Neural progenitor cell (in vitro differentiated cells): ENCODE data around the gene STX8. TPM values are rescaled to one million over a fixed set of nuclear protein-coding genes. Genes with fewer than 3 reads are reported as not detected.

Experiments
- DNase-seq: peaks from one replicate; pipeline ENCODE4 v3.0.0-alpha.2; 2016; ENCODE audit warnings: low spot score
- H2AFZ ChIP-seq: fragments of 200-600 bp; sonication (generic); replicated peaks from 2 replicates; pipeline ENCODE4 v1.6.1; 2016; ENCODE audit warnings: antibody characterized with exemption
- H3F3A ChIP-seq: fragments of 200-600 bp; sonication (generic); 2 replicates; pipeline ENCODE4 v1.6.1; 2016; ENCODE audit warnings: antibody characterized with exemption, low read depth
- H3K27ac ChIP-seq: fragments of 200-600 bp; sonication (generic); 2 replicates; pipeline ENCODE4 v1.5.1; 2016; ENCODE audit warnings: mild to moderate bottlenecking
- H3K27me3 ChIP-seq: fragments of 200-600 bp; sonication (generic); 2 replicates; pipeline ENCODE4 v1.6.1; 2016; ENCODE audit warnings: mild to moderate bottlenecking, moderate library complexity
- H3K36me3 ChIP-seq: fragments of 200-600 bp; sonication (generic); 2 replicates; pipeline ENCODE4 v1.5.1; 2016
- H3K4me1 ChIP-seq: fragments of 200-600 bp; sonication (generic); 2 replicates; pipeline ENCODE4 v1.6.1; 2016; ENCODE audit warnings: mixed run types
- H3K4me2 ChIP-seq: fragments of 200-600 bp; sonication (generic); 2 replicates; pipeline ENCODE4 v1.6.1; 2016
- H3K4me3 ChIP-seq: fragments of 200-600 bp; sonication (generic); 2 replicates; pipeline ENCODE4 v1.5.1; 2016
- H3K79me2 ChIP-seq: fragments of 200-600 bp; sonication (generic); 2 replicates; pipeline ENCODE4 v1.6.1; 2016; ENCODE audit warnings: low read depth
- H3K9ac ChIP-seq: fragments of 200-600 bp; sonication (generic); 2 replicates; pipeline ENCODE4 v1.6.1; 2016
- H3K9me3 ChIP-seq: fragments of 200-600 bp; sonication (generic); 2 replicates; pipeline ENCODE4 v1.5.1; 2016; ENCODE audit warnings: low read depth
- H4K20me1 ChIP-seq: fragments of 200-600 bp; sonication (generic); 2 replicates; pipeline ENCODE4 v1.6.1; 2016; ENCODE audit warnings: low read depth
- H3K27ac Mint-ChIP-seq: 3 replicates; pipeline ENCODE4 v1.8.0; 2021; ENCODE audit warnings: mixed read lengths
- H3K27me3 Mint-ChIP-seq: 2 replicates; pipeline ENCODE4 v1.8.0; 2022; ENCODE audit warnings: low read depth, mild to moderate bottlenecking, inconsistent platforms, moderate library complexity, mixed read lengths; ENCODE audit not compliant: insufficient read depth
- H3K36me3 Mint-ChIP-seq: 3 replicates; pipeline ENCODE4 v1.8.0; 2021; ENCODE audit warnings: mixed read lengths
- H3K4me1 Mint-ChIP-seq: 3 replicates; pipeline ENCODE4 v1.8.0; 2021; ENCODE audit warnings: mixed read lengths
- H3K4me3 Mint-ChIP-seq: 3 replicates; pipeline ENCODE4 v1.8.0; 2021; ENCODE audit warnings: mild to moderate bottlenecking, moderate library complexity, mixed read lengths
- H3K9me3 Mint-ChIP-seq: 3 replicates; pipeline ENCODE4 v1.8.0; 2020; ENCODE audit warnings: mixed read lengths
- EZH2 ChIP-seq: fragments of 200-600 bp; sonication (generic); IDR thresholded peaks from 2 replicates; pipeline ENCODE4 v1.6.1; 2017; ENCODE audit warnings: antibody characterized with exemption, mild to moderate bottlenecking, moderate library complexity
- EZH2phosphoT487 ChIP-seq: fragments of 200-600 bp; sonication (generic); IDR thresholded peaks from 2 replicates; pipeline ENCODE4 v1.6.1; 2017; ENCODE audit warnings: antibody characterized with exemption
- total RNA-seq: library from RNA; depleted of rRNA; stranded (reverse); fragments of >200 nt; gene quantifications from 2 replicates; pipeline ENCODE4 v1.2.3, GENCODE V29; 2015; ENCODE audit warnings: low replicate concordance
- TF ChIP-seq, protein P1 (sequence below): fragments of 200-600 bp; sonication (generic); IDR thresholded peaks from 2 replicates; pipeline ENCODE4 v1.5.1; 2017; ENCODE audit warnings: antibody characterized with exemption, mild to moderate bottlenecking

The STX8 gene
- total RNA-seq, 1 donor from 2014 or later, result 79.7 TPM

GRCh38 chr17:9553596-9553995, 22.0 kb downstream of the STX8 start:
- DNase-seq, result no peak
- TF ChIP-seq, protein P1, sequence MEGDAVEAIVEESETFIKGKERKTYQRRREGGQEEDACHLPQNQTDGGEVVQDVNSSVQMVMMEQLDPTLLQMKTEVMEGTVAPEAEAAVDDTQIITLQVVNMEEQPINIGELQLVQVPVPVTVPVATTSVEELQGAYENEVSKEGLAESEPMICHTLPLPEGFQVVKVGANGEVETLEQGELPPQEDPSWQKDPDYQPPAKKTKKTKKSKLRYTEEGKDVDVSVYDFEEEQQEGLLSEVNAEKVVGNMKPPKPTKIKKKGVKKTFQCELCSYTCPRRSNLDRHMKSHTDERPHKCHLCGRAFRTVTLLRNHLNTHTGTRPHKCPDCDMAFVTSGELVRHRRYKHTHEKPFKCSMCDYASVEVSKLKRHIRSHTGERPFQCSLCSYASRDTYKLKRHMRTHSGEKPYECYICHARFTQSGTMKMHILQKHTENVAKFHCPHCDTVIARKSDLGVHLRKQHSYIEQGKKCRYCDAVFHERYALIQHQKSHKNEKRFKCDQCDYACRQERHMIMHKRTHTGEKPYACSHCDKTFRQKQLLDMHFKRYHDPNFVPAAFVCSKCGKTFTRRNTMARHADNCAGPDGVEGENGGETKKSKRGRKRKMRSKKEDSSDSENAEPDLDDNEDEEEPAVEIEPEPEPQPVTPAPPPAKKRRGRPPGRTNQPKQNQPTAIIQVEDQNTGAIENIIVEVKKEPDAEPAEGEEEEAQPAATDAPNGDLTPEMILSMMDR, result no peak
- no peak for TF ChIP-seq EZH2
- TF ChIP-seq EZH2phosphoT487, result no peak
- H3K27me3 ChIP-seq, result no peaks in the 10 kb centered on the region
- Mint-ChIP-seq H3K4me3 (no peak overlapping the region), H3K4me1 (no peaks in the 10 kb centered on the region), H3K27ac (no peak overlapping the region), H3K9me3 (no peaks in the 10 kb centered on the region), H3K27me3 (no peaks in the 10 kb centered on the region), H3K36me3 (no peaks in the 10 kb centered on the region)
- H3K4me3 ChIP-seq, result no peak overlapping the region
- H3K4me2 ChIP-seq, result no peak overlapping the region
- H3K9ac ChIP-seq, result no peak overlapping the region
- no peaks in the 10 kb centered on the region for H3F3A ChIP-seq
- H3K9me3 ChIP-seq, result no peaks in the 10 kb centered on the region
- H3K36me3 ChIP-seq, result no peaks in the 10 kb centered on the region
- H3K27ac ChIP-seq, result no peak overlapping the region
- H3K4me1 ChIP-seq, result no peaks in the 10 kb centered on the region
- no peak overlapping the region for H2AFZ ChIP-seq
- no peaks in the 10 kb centered on the region for H3K79me2 ChIP-seq
- no peaks in the 10 kb centered on the region for H4K20me1 ChIP-seq

- no peaks in the 10 kb centered on the region for H3K36me3 Mint-ChIP-seq
- Histone ChIP-seq H3K4me1 (no peaks in the 10 kb centered on the region), H3K27ac (no peak overlapping the region), H3K27me3 (no peaks in the 10 kb centered on the region), H4K20me1 (no peaks in the 10 kb centered on the region), H3K9me3 (no peaks in the 10 kb centered on the region), H3K79me2 (no peaks in the 10 kb centered on the region), H2AFZ (no peak overlapping the region), H3K4me3 (no peak overlapping the region), H3K9ac (no peak overlapping the region), H3K4me2 (no peak overlapping the region), H3K36me3 (no peaks in the 10 kb centered on the region), H3F3A (no peaks in the 10 kb centered on the region)
- no peaks in the 10 kb centered on the region for H3K9me3 Mint-ChIP-seq
- no peaks in the 10 kb centered on the region for H3K27me3 Mint-ChIP-seq
- no peak overlapping the region for H3K4me3 Mint-ChIP-seq
- no peaks in the 10 kb centered on the region for H3K4me1 Mint-ChIP-seq
- no peak for TF ChIP-seq EZH2
- no peak for TF ChIP-seq EZH2phosphoT487
- TF ChIP-seq, protein P1, result no peak
- DNase-seq, result no peak
- H3K27ac Mint-ChIP-seq, result no peak overlapping the region
Measured at GRCh38 chr17:9553181-9553580, 22.4 kb downstream of the STX8 start.

DNA sequence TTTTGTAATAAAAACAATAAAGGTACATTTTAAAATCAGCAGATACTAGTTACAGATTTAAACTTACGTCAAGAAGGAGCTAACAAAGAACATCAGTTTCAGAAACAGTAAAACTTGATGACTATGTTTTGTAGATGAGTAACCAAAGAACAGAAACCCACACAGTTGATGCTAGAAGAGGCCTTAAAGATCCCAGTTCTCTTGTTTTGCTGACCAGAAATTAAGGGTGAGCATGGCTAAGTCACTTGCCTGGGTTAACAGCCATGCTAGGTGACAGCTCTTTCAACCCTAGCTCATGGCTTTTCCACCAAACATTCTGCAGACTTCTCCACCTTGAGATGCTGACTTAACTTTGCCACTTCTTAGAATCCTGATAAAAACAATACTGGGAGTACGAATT, 26.4 kb downstream of the STX8 start:
- Histone ChIP-seq H3K4me3 (no peak overlapping the region), H3K27ac (no peak overlapping the region), H3K27me3 (no peaks in the 10 kb centered on the region), H3K79me2 (no peaks in the 10 kb centered on the region), H3K36me3 (no peaks in the 10 kb centered on the region), H2AFZ (no peak overlapping the region), H3K4me1 (no peaks in the 10 kb centered on the region), H3K9ac (no peak overlapping the region), H3K4me2 (no peak overlapping the region), H4K20me1 (no peaks in the 10 kb centered on the region), H3F3A (no peaks in the 10 kb centered on the region), H3K9me3 (no peaks in the 10 kb centered on the region)
- H3K27me3 Mint-ChIP-seq, result peaks cover 2% of the 10 kb centered on the region
- no peaks in the 10 kb centered on the region for H3K9me3 Mint-ChIP-seq
- no peak for TF ChIP-seq EZH2phosphoT487
- no peak for TF ChIP-seq EZH2
- TF ChIP-seq, protein P1, result no peak
- peaks cover 4% of the 10 kb centered on the region for H3K4me1 Mint-ChIP-seq
- no peak overlapping the region for H3K27ac Mint-ChIP-seq
- peaks cover 4% of the 10 kb centered on the region for H3K36me3 Mint-ChIP-seq
- no peak for DNase-seq
- no peak overlapping the region for H3K4me3 Mint-ChIP-seq
